Stromal cell of bone marrow (primary cell): ENCODE data around the gene SLC4A2.

Experiments used
- DNase-seq: peaks from one replicate; pipeline ENCODE4 v3.0.0-alpha.2; 2012; ENCODE audit warnings: low read depth

Gene SLC4A2

DNA sequence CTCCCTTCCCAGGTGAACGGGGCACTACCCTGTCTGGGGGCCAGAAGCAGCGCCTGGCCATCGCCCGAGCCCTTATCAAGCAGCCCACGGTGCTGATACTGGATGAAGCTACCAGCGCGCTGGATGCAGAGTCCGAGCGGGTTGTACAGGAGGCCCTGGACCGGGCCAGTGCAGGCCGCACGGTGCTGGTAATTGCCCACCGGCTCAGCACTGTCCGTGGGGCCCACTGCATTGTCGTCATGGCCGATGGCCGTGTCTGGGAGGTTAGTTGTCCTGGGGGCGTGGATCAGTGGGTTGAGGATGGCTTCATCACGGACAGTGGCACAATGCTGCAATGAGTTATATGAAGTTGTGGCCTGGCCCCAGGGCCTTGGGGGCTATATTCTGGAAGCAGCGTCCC is 15.4 kb upstream of the SLC4A2 start:
- DNase-seq: no peak

DNA sequence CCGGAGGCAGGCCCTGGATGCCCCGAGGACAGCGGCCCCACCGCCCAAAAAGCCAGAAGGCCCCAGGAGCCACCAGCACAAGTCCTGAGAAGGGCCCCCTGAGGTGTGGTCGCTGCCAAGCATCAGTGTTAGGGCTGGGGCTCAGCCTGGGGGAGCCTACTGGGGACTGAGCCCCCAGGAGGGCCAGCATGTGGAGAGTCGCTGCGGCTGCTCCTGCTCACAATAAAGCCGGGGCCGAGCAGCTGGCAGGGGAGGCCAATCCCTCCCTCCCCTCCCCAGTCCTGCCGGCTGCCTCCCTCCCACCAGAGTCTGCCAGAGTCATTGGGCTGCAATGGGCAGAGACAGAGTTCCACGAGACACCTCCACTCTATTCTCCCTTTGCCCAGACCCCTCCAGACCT is 14.1 kb upstream of the SLC4A2 start:
- no peak for DNase-seq

DNA sequence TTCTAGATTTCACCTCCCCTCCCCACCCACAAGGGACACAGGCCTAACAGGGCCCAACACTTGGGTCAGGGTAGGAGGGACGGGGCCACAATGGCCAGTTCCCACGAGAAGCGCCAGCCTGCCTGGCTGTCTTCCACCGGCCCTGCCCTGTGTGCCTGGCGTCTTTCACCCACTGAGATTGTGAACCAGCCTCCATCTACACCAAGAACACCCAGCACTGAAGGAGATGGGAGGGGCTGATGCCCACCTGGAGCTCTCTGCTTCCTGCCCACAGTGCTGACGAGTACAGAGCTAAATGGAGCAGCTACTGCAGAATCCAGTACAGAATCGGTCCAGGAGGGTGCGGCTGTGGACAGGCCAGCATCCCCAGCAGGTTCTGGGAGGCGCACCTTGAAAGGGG is 13.4 kb upstream of the SLC4A2 start:
- no peak for DNase-seq

DNA sequence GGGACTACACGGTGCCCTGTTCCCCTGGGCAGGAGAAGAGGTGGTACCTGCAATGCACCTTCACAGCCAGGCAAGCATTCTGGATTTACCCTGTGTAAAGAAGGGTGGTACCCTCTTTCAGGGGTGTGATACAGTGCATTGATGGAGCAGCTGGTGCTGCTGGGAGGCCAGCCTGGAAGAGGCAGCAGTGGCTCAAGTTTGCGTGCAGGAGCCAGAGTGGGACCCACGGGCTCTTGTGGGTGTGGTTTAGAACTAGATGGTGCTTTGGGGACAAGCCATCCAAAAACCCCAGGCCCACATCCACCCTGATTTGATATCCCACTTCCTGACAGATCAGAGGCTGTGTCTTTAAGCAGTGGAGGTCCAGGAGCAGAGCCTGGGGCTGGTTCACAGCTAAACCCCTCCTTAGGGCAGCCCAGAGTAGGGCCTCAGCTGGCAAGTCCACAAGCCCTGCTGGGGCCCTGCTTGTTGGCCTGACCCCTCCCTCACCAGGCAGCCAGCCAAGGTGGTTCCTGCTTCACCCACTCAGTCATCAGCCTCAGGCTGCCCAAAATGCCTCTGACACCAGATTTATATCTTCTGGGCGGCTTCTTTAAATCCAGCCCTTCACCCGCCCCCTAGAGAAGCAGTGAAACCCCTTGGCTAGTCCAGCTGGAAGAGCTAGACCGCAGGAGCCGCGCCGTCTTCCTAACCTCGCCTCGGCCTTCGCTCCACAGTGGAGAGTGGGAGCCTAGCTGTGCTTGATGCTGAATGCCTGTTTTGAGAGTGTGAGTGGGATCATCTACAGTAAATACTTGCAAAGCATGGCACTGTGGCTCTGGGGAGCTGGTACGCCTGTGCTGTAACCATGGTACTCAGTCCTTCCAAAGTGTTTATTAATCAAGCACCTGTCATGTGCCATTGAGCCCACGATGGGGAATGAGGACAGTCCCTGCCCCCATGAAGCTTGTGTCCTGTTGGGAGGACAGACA is 12.5 kb upstream of the SLC4A2 start:
- peak; percentile 64 for DNase-seq

DNA sequence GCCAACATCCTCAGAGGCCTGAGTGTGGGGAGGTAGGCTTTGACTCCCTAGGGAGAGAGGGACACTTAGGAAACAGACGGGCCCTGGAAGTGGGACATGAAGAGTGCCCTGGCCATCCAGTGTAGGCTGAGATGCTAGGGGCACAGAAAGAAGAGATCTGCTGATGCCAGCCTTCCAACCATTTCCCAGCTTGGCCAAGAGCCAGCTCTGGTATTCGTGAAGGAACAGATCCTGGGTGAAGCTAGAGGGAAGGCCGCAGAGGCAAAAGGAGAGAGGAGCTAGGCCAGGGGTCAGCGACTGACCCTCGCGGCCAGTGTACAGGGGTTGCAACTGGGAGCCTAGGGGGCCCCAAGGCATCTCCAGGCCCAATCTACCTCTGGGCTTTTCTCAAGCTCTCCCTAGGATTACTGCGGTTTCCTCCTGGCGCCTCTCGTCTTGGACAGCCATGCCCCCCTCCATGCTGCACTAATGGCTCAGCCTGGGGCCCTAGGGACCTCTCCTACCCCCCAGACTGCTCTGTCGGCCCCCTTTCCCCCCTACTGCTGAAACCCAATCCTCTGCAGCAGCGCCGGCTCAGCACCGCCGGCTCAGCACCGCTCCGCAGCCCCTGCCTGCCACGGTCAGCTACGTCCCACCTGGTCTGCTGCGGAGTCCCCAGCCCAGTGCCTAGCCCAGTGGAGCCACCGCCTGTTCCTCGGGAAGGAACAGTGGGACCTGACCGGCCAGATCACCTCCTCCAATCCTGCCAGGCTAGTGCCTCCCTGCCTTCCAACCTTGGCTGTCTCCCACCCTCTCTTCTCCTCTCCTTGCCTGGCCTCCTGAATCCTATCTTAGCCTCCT is 11.2 kb upstream of the SLC4A2 start, which contains the start of gene ASIC3:
TSS of gene ASIC3 (plus strand) at position 556 of the 840 bp plus-strand sequence. CDS start 355 bp downstream, outside the sequence.
- DNase-seq: no peak

DNA sequence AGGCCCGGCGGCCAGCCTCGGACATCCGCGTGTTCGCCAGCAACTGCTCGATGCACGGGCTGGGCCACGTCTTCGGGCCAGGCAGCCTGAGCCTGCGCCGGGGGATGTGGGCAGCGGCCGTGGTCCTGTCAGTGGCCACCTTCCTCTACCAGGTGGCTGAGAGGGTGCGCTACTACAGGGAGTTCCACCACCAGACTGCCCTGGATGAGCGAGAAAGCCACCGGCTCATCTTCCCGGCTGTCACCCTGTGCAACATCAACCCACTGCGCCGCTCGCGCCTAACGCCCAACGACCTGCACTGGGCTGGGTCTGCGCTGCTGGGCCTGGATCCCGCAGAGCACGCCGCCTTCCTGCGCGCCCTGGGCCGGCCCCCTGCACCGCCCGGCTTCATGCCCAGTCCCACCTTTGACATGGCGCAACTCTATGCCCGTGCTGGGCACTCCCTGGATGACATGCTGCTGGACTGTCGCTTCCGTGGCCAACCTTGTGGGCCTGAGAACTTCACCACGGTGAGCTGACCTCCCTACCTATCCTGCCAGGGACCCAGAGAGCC is 10.4 kb upstream of the SLC4A2 start:
- DNase-seq: no peak

DNA sequence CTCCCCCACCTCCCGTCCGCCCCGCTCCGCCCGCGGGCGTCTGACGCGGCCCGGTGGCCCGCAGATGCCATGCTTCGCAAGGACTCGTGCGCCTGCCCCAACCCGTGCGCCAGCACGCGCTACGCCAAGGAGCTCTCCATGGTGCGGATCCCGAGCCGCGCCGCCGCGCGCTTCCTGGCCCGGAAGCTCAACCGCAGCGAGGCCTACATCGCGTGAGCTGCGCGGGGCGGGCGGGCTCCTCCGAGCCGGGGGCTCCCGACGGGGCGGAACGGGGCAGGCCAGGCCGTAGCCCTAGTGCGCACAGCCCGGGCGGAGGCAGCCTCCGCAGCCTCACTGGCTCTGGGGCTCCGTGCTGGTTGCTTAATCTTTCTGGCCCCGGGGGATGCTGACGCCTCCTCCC is 8.3 kb upstream of the SLC4A2 start:
- DNase-seq: no peak

DNA sequence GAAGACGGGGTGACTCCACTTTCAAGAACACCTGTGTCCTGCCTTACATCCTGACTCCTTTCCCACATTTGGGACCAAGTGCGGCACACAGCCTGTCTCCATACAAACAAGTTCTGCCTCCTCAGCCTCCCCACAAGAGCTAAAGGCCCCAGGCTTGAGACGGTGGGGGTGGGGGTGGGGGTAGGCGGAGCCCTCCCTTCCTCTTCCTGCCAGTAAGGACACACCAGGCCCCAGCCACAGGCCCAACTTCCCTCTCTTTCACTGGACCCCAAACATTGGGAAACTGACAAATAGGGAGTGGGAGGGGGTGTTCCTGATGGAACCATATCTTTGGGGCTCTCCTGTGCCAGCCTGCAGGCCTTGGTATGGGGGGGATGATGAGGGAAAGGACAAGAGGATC is 6.3 kb upstream of the SLC4A2 start:
- no peak for DNase-seq

DNA sequence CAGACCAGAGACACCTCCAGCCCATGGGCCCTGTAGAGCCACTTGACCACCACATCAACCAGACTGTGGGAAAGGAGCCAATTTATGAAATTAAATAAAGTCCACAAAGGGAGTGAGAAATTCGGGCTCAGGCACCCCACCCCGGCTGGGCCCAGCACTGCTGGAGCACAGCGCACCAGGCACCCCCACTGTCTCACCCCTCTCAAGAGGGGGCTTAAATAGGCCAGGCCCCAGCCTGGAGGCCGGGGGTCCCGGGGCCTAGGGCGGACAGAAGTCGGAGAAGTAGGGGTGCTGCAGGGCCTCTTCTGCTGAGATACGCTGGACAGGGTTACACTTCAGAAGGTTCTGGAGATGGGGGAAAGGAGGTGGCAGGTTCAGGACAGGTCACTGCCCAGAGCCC is 5.6 kb upstream of the SLC4A2 start:
- DNase-seq: no peak

DNA sequence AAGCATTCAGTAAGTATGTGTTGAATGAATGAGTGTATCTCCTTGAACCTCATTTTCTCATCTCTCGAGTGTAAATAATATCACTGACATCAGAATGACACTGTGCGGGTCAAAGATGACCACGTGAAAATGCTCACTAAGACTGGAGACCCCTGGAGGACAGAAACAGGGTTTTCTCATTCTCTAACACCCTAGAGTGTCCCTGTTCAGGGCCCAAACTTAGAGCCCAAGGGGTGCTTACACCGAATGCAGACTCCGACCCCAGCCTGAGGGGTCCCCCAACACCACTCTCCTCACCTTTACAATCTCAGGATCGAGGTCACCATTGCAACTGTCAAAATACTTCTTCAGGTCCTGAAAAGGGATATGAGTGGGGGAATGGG is 3.1 kb upstream of the SLC4A2 start:
- no peak for DNase-seq

DNA sequence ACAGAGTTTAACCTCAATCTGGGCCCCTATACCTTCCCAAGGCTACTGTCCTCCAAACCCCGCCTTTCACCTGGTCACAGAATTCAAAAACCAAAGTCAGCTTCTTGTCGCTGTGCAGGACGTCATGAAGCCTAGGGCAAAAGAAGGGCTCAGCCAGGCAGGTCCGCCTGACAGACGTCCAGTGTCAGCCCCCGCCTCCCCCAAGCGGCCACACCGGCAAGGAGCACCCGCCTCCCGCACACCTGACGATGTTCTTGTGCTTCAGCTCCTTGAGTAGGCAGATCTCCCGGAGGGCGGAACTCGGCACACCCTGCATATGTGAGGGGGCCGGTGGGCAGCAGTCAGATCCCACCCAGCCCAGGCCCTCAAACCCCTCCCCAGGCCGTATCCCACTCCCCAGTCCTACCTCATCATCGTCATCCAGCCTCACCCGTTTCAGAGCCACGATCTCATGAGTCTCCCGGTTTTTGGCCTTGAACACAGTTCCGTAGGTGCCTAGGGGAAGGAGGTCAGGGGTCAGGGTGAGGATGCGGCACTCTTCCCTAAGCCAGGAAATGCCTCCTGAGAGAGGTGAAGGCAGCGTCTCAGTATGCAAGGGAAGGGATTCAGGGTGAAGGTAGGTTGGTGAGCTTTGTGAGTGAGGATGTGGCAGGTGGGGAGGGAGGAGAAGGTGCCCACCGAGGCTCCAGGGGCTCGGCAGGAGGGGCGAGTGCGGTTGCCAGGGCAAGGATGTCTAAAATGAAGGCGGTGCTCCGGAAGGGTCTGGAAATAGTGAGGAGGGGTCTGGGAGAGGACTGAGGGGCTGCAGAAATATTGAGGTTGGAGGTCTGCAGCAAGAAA is 2.5 kb upstream of the SLC4A2 start:
- DNase-seq: no peak

DNA sequence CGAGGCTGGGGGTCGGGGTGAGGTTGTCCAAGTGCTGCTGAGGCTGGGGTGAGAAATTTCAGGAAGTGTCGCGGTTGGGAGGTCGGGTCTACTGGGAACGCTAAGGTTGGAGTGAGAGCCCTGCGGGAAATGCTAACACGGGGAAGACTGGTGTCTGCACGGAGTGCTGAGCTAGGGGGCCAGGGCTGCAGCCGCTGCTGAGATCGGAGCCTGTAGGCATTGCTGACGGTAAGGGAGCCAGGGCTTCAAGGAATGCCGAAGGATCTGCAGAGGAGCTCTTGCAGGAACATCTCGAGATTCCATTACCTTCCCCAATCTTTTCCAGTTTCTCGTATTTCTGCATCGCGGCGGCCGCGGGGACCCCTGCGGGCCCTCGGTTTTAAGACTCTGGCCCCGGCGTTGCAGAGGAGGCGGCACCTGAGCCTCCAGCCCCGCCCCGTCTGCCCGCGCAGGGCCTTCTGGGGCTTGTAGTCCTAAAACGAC is 1.8 kb upstream of the SLC4A2 start, which contains the start of gene CDK5:
TSS of gene CDK5 (minus strand) at position 392 of the 483 bp plus-strand sequence. CDS start at position 343, 49 bp downstream.
- no peak for DNase-seq

DNA sequence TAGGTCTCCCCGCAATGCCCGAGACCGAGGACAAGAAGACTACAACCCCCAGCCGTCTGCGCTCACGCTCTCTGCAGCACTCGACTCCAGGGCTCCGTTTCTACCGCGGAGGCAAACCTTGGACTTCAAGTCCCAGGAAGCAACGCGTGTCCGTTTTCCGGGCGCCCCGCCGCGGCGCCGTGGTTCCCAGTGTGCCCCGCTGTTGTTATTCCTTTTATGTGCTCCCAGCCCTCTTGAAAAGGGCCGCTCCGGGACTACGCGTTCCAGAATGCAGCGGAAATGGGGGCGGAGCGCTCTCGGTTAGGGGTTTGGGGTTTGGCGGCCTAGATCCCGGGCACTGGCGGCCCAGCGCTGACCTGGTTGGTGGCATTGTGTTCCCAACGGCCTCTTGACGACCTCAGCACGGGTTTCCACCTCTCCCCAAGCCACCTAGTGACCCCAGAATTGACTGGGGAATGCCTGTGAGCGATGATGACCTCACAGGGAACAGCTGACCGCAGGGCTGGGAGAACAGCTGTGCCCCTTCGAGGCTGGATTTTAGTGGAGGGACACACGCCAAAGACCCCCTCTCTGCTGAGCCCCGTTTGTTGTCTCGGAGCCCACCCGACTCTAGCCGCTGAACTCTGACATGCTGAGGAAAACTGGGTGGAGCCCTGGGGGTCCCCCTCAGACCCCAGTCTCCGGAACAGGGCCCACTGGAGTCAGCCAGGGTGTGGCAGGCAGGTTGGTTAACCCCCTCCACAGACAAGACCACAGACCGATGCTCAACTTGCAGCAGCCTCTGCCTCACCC is 1.2 kb upstream of the SLC4A2 start:
- peak; percentile 100 for DNase-seq

DNA sequence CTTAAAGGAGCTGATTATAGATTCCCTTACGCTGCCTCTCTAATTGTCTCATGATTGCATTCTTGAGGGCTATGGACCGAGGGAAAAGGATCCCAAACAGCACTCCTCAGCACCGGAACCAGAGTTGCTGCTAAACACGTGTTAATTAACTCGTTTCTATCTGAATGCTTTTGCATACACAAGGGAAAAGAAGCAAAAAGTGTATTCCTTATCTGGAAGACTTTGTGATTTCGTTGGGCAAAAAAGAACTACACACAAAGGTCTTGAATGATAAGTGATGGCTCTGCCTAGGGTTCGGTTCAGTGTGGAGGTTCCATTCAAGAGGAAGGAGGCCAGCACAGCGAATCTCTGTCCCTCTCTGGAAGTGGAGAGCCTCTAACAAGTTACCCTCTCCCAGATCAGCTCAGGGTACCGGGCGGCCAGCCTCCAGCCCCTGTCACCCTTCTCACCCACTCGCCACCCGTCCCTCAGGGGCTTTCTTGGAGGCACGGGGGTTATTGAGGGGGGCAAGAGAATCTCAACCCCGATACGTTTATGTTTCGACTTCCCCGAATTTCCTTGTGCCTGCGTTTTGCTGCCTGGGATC is 515 bp upstream of the SLC4A2 start:
- no peak for DNase-seq

DNA sequence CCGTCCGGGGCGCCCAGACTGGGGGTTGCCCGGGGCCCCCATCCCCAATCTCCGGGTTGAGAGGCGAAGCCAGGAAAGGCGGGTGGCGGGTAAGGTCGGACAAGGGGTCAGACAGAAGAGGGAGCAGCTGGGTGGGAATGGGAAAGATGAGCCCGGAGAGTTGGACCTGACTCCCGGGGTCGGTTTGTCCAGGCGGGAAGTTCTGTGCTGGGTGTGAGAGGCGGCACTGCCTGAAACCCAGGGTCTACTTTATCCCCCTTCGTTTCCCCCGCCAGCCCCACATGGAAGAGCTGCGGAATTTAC is 675 bp downstream of the SLC4A2 start:
- no peak for DNase-seq

DNA sequence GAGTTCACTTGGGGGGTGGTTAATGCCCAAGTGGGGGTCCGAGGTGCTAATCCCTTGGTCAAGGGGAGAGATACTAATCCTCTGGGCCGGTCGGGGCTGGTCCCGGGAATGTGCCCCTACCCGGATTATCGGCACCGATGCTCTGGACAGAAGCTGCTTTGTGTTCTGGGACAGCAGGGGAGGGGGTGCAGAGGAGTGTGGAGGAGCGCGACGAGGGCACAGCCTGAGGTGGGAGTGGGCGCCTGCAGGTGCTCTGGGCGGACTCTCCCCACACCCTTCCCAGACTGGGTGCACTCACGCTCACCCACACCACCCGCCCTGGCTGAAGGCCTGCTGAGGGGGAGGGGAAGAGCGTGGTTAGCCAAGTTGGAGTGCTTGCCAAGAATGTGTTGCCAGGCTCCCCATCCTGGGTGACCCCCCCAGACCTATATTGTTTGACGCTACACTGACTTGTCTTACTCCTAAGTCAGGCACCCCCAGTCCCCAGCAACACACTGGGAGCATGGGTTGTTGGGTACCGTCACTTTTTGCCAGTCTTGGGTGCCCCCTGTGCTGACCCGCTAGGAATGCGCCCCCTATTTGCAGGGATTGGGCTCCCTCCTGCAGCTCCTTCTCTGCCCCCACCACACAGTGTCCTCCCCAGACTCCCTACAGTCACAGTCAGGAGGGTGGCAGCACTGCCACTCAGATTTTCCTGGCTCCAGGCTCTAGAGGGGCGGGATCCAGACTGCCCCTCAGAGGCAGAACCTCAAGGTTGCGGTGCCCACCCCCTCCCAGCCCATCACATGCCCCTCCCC is 1.2 kb downstream of the SLC4A2 start:
- no peak for DNase-seq

DNA sequence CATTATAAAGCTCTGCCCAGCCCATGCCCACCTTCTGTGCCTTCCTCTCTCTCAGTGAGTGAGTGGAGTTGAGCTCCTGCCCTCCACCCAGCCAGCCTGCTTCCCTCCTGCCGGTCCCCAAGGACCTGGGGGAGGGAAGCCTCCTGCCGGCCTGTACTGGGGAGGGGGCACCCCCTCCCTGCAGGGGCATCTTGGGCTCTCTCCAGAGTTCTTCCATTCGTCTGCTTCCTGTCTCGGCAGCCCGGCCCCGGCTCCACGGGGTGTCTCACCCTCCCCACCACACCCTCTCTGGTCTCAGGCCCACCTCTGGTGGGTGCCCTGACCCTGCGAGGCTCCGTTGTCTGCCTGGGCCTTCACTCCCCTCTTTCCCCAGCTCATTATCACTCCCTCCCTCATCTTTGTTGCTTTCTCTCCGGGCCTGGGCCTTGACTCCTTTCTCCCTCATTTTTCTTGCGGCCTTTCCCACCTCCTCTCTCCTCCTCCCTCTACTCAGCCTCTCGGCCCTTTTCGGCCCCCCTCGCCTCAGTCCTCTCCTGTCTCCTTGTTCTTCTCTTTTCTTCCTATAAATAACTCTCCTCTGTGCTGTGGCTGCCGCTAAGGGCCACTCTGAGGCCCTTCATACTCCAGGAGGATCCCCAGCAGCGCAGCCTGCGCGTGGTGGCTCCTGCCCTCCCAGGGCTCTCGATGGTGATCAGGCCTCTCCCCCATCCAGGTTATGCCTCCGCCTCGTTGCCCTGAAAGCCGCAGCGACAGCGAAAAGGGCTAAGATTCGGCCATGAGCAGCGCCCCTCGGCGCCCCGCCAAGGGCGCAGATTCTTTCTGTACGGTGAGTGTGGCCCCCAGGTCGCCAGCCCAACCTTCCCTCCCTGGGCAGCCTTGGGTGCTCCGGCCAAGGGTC is 2.1 kb downstream of the SLC4A2 start:
- DNase-seq: no peak

DNA sequence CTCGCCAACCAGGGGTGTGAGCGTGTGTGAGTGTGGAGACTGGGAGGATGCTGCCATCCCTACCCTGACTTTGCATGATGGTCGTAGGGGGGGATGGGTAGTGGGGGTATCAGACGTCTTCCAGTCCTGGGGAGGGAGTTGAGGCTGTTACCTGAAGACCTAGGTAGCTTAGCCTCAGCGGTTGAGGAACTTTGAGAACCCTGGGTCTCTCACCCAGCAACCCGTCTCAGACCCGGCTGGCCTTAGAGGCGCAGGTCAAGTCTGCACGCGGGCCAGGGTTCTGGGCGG is 2.7 kb downstream of the SLC4A2 start:
- no peak for DNase-seq
